Measurements from ENCODE around the gene CABCOCO1. TPM values are rescaled to one million over a fixed set of nuclear protein-coding genes. Genes with fewer than 3 reads are reported as not detected.

Gene CABCOCO1
- total RNA-seq, 1 donor from 2014 or later = not detected

GRCh38 chr10:61795551-61795950 is 132.8 kb downstream of the CABCOCO1 start:
- intact Hi-C loops (cut with DNase I) = no loop called here
- no peak for DNase-seq (ENCODE audit: low spot score)

GRCh38 chr10:61796785-61797184 is 134.1 kb downstream of the CABCOCO1 start:
- intact Hi-C loops (cut with DNase I) = no loop called here
- no peak for DNase-seq (ENCODE audit: low spot score)

- intact Hi-C loops (cut with DNase I) = no loop called here
- no peak for DNase-seq (ENCODE audit: low spot score)
Observed at GRCh38 chr10:61797304-61798153, 134.8 kb downstream of the CABCOCO1 start.

GRCh38 chr10:61798713-61799112 is 136.0 kb downstream of the CABCOCO1 start:
- intact Hi-C loops (cut with DNase I) = no loop called here

GRCh38 chr10:61801484-61801883 is 138.8 kb downstream of the CABCOCO1 start:
- no peak for DNase-seq (ENCODE audit: low spot score)
- intact Hi-C loops (cut with DNase I) = no loop called here

More at GRCh38 chr10:61798713-61799112, 136.0 kb downstream of the CABCOCO1 start:
- DNase-seq (ENCODE audit: low spot score) = no peak

- no peak for DNase-seq (ENCODE audit: low spot score)
Observed at GRCh38 chr10:61803269-61803668, 140.5 kb downstream of the CABCOCO1 start.

GRCh38 chr10:61804414-61804813 is 141.7 kb downstream of the CABCOCO1 start:
- DNase-seq (ENCODE audit: low spot score) = no peak
- intact Hi-C loops (cut with DNase I) = no loop called here

More at GRCh38 chr10:61803269-61803668, 140.5 kb downstream of the CABCOCO1 start:
- intact Hi-C loops (cut with DNase I) = no loop called here

GRCh38 chr10:61805091-61805490 is 142.4 kb downstream of the CABCOCO1 start:
- no peak for DNase-seq (ENCODE audit: low spot score)
- intact Hi-C loops (cut with DNase I) = no loop called here

GRCh38 chr10:61810263-61810662 is 147.5 kb downstream of the CABCOCO1 start:
- intact Hi-C loops (cut with DNase I) = no loop called here
- DNase-seq (ENCODE audit: low spot score) = no peak

- no peak for DNase-seq (ENCODE audit: low spot score)
- intact Hi-C loops (cut with DNase I) = no loop called here
Observed at GRCh38 chr10:61812052-61812721, 149.5 kb downstream of the CABCOCO1 start.

- DNase-seq (ENCODE audit: low spot score) = no peak
- intact Hi-C loops (cut with DNase I) = no loop called here
Observed at GRCh38 chr10:61812920-61813319, 150.2 kb downstream of the CABCOCO1 start.

GRCh38 chr10:61814160-61814559 is 151.4 kb downstream of the CABCOCO1 start:
- DNase-seq (ENCODE audit: low spot score) = no peak
- intact Hi-C loops (cut with DNase I) = no loop called here

- DNase-seq (ENCODE audit: low spot score) = no peak
- intact Hi-C loops (cut with DNase I) = no loop called here
Observed at GRCh38 chr10:61815496-61815895, 152.8 kb downstream of the CABCOCO1 start.

Other genes with a start within 250 kb of the CABCOCO1 start
- gene TMEM26, start 209.5 kb upstream of the CABCOCO1 start, total RNA-seq = 0.16 TPM
- gene ARID5B, start 238.8 kb downstream of the CABCOCO1 start, total RNA-seq = 25.2 TPM